ENCODE results near the gene DYNC2H1. TPM values are rescaled to one million over a fixed set of nuclear protein-coding genes. Genes with fewer than 3 reads are reported as not detected.

The DYNC2H1 gene
- total RNA-seq, 2 experiments from 2014 or later = 2.9 to 3.5 TPM

GRCh38 chr11:103434073-103434411 lies 324.8 kb downstream of the DYNC2H1 start:
- POLR2A ChIA-PET = no interaction called here
- H3K4me3 Mint-ChIP-seq = no peak overlapping the region
- no peak for ATAC-seq (ENCODE audit: low read depth)
- H3K4me1 Mint-ChIP-seq = no peaks in the 10 kb centered on the region
- H3K9me3 Mint-ChIP-seq = no peaks in the 10 kb centered on the region
- DNase-seq = no peak
- H3K27me3 Mint-ChIP-seq = no peaks in the 10 kb centered on the region
- H3K27ac Mint-ChIP-seq = no peak overlapping the region
- H3K36me3 Mint-ChIP-seq = no peaks in the 10 kb centered on the region

- H3K36me3 Mint-ChIP-seq = no peaks in the 10 kb centered on the region
- ATAC-seq (ENCODE audit: low read depth) (no peak), DNase-seq (no peak)
- POLR2A ChIA-PET = no interaction called here
- no peaks in the 10 kb centered on the region for H3K9me3 Mint-ChIP-seq
- H3K4me3 Mint-ChIP-seq = no peak overlapping the region
- no peaks in the 10 kb centered on the region for H3K27me3 Mint-ChIP-seq
- H3K27ac Mint-ChIP-seq = no peak overlapping the region
- H3K4me1 Mint-ChIP-seq = no peaks in the 10 kb centered on the region
These were observed 327.0 kb downstream of the DYNC2H1 start for GRCh38 chr11:103436131-103436770.

DNA sequence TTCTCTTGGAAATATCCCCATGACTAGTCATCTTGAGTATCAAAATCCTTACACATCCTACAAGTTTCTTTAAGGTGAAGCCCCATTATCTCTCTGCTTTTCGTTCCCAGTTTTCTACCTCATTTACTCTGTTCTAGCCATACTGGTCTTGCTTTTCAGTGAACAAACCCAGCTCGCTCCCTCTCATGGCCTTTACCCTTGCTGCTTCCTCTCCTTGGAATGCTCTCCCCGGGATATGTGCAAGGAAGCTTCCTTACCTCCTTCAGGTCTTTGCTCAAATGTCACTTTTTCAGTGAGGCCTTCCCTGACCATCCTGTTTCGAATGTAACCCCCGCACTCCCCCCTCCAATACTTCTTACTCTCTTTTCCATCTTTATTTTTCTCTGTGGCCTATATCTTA lies 331.8 kb downstream of the DYNC2H1 start:
- H3K36me3 Mint-ChIP-seq = no peaks in the 10 kb centered on the region
- ATAC-seq (ENCODE audit: low read depth) (no peak), DNase-seq (no peak)
- H3K27me3 Mint-ChIP-seq = no peaks in the 10 kb centered on the region
- POLR2A ChIA-PET = no interaction called here
- H3K9me3 Mint-ChIP-seq = no peaks in the 10 kb centered on the region
- H3K27ac Mint-ChIP-seq = no peak overlapping the region
- no peak overlapping the region for H3K4me3 Mint-ChIP-seq
- H3K4me1 Mint-ChIP-seq = no peaks in the 10 kb centered on the region

GRCh38 chr11:103448966-103449365 lies 339.7 kb downstream of the DYNC2H1 start:
- Mint-ChIP-seq H3K27ac (no peak overlapping the region), H3K27me3 (no peaks in the 10 kb centered on the region), H3K4me1 (no peaks in the 10 kb centered on the region), H3K9me3 (no peaks in the 10 kb centered on the region), H3K4me3 (no peak overlapping the region), H3K36me3 (no peaks in the 10 kb centered on the region)
- POLR2A ChIA-PET = no interaction called here
- DNase-seq = no peak
- no peak for ATAC-seq (ENCODE audit: low read depth)

- H3K36me3 Mint-ChIP-seq = no peaks in the 10 kb centered on the region
- DNase-seq = no peak
- POLR2A ChIA-PET = no interaction called here
- no peaks in the 10 kb centered on the region for H3K4me1 Mint-ChIP-seq
- H3K27ac Mint-ChIP-seq = no peak overlapping the region
- no peak overlapping the region for H3K4me3 Mint-ChIP-seq
- ATAC-seq (ENCODE audit: low read depth) = no peak
- no peaks in the 10 kb centered on the region for H3K27me3 Mint-ChIP-seq
- H3K9me3 Mint-ChIP-seq = no peaks in the 10 kb centered on the region
These were observed 341.0 kb downstream of the DYNC2H1 start for GRCh38 chr11:103450241-103450640.

DNA sequence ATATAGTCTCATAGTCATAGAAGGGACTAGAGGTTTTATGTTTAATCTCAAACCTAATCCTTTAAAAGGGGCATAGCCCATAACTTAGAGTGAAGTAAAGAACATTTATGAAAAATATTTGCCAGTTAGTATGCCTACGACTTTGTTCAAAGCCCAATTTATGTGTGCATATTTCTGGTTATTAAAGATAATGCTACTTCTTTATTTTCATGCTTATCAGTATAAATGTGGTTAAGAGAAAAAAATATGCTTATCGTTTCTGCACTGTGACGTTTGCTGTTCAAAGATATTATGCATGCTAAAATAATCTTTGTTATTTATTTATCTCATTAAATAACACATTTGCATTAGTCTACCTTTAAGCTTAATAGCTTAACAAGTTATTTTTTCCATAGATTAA lies 343.9 kb downstream of the DYNC2H1 start:
- H3K9me3 Mint-ChIP-seq = no peaks in the 10 kb centered on the region
- no peaks in the 10 kb centered on the region for H3K27me3 Mint-ChIP-seq
- H3K4me3 Mint-ChIP-seq = no peak overlapping the region
- POLR2A ChIA-PET = no interaction called here
- H3K36me3 Mint-ChIP-seq = no peaks in the 10 kb centered on the region
- no peaks in the 10 kb centered on the region for H3K4me1 Mint-ChIP-seq
- DNase-seq (no peak), ATAC-seq (ENCODE audit: low read depth) (no peak)
- no peak overlapping the region for H3K27ac Mint-ChIP-seq

- POLR2A ChIA-PET = no interaction called here
These were observed 344.9 kb downstream of the DYNC2H1 start for GRCh38 chr11:103453915-103454709.

DNA sequence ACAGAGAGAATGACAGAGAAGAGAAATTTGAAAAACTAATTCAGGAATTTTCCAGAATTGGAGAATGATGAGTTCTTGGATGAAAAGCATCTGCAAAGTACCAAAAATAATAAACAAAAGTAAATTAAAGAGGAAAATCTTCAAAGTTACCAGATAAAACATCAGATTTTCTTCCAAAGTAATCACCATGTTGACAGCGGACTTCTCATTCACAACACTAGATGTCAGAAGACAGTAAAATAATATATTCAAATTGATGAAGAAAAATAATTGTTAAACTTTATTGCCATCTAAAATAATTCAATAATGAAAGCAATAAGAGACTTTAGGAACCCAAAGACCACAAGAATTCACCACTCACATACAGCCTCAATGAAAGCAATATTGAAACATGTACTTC lies 355.2 kb downstream of the DYNC2H1 start:
- Mint-ChIP-seq H3K27ac (no peak overlapping the region), H3K4me1 (no peaks in the 10 kb centered on the region), H3K27me3 (no peaks in the 10 kb centered on the region), H3K36me3 (no peaks in the 10 kb centered on the region), H3K4me3 (no peak overlapping the region), H3K9me3 (no peaks in the 10 kb centered on the region)
- ATAC-seq (ENCODE audit: low read depth) (no peak), DNase-seq (no peak)
- POLR2A ChIA-PET = no interaction called here

More at GRCh38 chr11:103453915-103454709, 344.9 kb downstream of the DYNC2H1 start:
- H3K27ac Mint-ChIP-seq = no peak overlapping the region
- H3K9me3 Mint-ChIP-seq = no peaks in the 10 kb centered on the region
- ATAC-seq (ENCODE audit: low read depth) = no peak
- H3K4me1 Mint-ChIP-seq = no peaks in the 10 kb centered on the region
- no peaks in the 10 kb centered on the region for H3K36me3 Mint-ChIP-seq
- no peak for DNase-seq
- no peak overlapping the region for H3K4me3 Mint-ChIP-seq
- H3K27me3 Mint-ChIP-seq = no peaks in the 10 kb centered on the region

- Mint-ChIP-seq H3K4me3 (no peak overlapping the region), H3K36me3 (no peaks in the 10 kb centered on the region), H3K4me1 (no peaks in the 10 kb centered on the region), H3K27me3 (no peaks in the 10 kb centered on the region), H3K9me3 (no peaks in the 10 kb centered on the region), H3K27ac (no peak overlapping the region)
- POLR2A ChIA-PET = no interaction called here
- DNase-seq (no peak), ATAC-seq (ENCODE audit: low read depth) (no peak)
These were observed 356.4 kb downstream of the DYNC2H1 start for GRCh38 chr11:103465555-103466140.

GRCh38 chr11:103471546-103471945 lies 362.3 kb downstream of the DYNC2H1 start:
- no peak overlapping the region for H3K27ac Mint-ChIP-seq
- no peaks in the 10 kb centered on the region for H3K9me3 Mint-ChIP-seq
- no peaks in the 10 kb centered on the region for H3K36me3 Mint-ChIP-seq
- ATAC-seq (ENCODE audit: low read depth) (no peak), DNase-seq (no peak)
- no peaks in the 10 kb centered on the region for H3K27me3 Mint-ChIP-seq
- H3K4me1 Mint-ChIP-seq = no peaks in the 10 kb centered on the region
- no peak overlapping the region for H3K4me3 Mint-ChIP-seq
- POLR2A ChIA-PET = no interaction called here

DNA sequence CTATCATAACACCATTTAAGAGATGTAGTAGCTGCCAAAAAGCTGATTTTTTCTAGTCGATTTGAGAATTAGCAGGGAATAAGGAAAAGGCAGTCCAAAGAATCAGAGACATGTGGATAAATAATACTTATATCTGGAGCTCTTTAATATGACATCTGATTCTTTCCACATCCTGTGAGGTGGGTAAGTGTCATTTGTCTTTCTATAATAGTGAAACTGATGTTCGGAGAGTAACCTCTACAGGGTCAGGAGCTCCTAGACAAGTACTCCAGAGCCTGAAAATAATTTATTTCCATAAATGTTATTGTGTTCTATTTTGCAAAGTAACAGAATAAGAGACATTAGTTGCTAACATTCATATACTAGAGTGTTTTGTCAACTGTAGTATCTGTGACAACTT lies 367.6 kb downstream of the DYNC2H1 start:
- Mint-ChIP-seq H3K36me3 (no peaks in the 10 kb centered on the region), H3K27me3 (no peaks in the 10 kb centered on the region)
- POLR2A ChIA-PET = no interaction called here

DNA sequence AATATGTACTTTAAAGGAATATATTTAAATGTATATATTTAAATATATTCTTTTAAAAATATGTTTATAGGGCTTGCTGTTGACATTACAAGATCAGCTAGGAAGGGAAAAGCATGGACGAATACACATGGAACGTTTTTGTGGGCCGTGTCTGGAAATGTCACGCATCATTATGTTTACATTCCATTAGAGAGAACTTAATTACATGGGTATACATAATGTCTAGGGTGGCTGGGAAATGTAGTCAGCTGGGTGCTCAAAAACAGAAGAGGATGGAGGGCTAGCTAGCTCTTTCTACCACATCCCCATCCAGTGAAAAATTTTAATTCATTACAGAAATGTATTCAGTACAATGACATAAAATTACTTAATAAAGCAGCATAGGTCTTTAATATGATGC lies 371.2 kb downstream of the DYNC2H1 start:
- Mint-ChIP-seq H3K36me3 (no peaks in the 10 kb centered on the region), H3K4me1 (no peaks in the 10 kb centered on the region), H3K27me3 (no peaks in the 10 kb centered on the region), H3K27ac (no peak overlapping the region), H3K4me3 (no peak overlapping the region), H3K9me3 (no peaks in the 10 kb centered on the region)
- ATAC-seq (ENCODE audit: low read depth) (no peak), DNase-seq (no peak)
- POLR2A ChIA-PET = no interaction called here

More for the DNA sequence above, 367.6 kb downstream of the DYNC2H1 start:
- Mint-ChIP-seq H3K9me3 (no peaks in the 10 kb centered on the region), H3K4me3 (no peak overlapping the region), H3K27ac (no peak overlapping the region), H3K4me1 (no peaks in the 10 kb centered on the region)
- ATAC-seq (ENCODE audit: low read depth) (no peak), DNase-seq (no peak)

DNA sequence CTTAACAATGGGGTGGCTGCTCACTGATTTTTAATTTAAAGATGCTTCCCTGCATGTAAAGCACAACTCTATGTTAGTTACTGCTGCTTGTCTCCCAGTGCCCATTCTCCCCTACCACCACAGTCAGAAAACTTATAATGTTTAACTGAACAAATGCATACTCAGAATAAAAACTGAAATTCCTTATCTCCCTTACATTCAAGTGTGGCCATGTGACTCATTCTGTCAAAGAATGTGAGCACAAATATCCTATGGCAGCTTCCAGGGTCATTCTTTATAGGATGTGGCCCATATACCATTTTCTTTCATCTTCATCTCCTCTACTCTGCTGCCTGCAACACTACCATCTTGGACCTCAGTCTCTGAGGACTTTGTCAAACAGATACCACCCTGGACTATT lies 374.8 kb downstream of the DYNC2H1 start:
- no peak for DNase-seq
- POLR2A ChIA-PET = no interaction called here
- Mint-ChIP-seq H3K4me1 (peaks cover 4% of the 10 kb centered on the region), H3K27me3 (no peaks in the 10 kb centered on the region), H3K27ac (no peak overlapping the region), H3K9me3 (no peaks in the 10 kb centered on the region), H3K4me3 (no peak overlapping the region), H3K36me3 (no peaks in the 10 kb centered on the region)
- ATAC-seq (ENCODE audit: low read depth) = no peak

- H3K4me1 Mint-ChIP-seq = peaks cover 4% of the 10 kb centered on the region
- H3K27me3 Mint-ChIP-seq = no peaks in the 10 kb centered on the region
- ATAC-seq (ENCODE audit: low read depth) (no peak), DNase-seq (no peak)
- H3K36me3 Mint-ChIP-seq = no peaks in the 10 kb centered on the region
- H3K27ac Mint-ChIP-seq = no peak overlapping the region
- POLR2A ChIA-PET = no interaction called here
- no peak overlapping the region for H3K4me3 Mint-ChIP-seq
- H3K9me3 Mint-ChIP-seq = no peaks in the 10 kb centered on the region
These were observed 375.3 kb downstream of the DYNC2H1 start for GRCh38 chr11:103484545-103484944.
